GM12865 (cell line): Measurements from ENCODE around the gene C8A.

Experiments
- DNase-seq: peaks from one replicate; pipeline ENCODE4 v3.0.0; 2010; ENCODE audit warnings: low read depth
- H3K4me3 ChIP-seq: 2 replicates; pipeline ENCODE4 v1.5.1; 2011; ENCODE audit warnings: mild to moderate bottlenecking, low read depth, low read length, control low read depth
- CTCF ChIP-seq: IDR thresholded peaks from 2 replicates; pipeline ENCODE4 v1.5.1; 2011; ENCODE audit warnings: low read length, control low read depth, low read depth, inconsistent platforms; ENCODE audit not compliant: insufficient read depth; ENCODE audit errors: missing control alignments

C8A gene

GRCh38 chr1:56967355-56967754, 112.8 kb downstream of the C8A start:
- no peak for TF ChIP-seq CTCF
- DNase-seq = no peak
- no peak overlapping the region for H3K4me3 ChIP-seq
